HepG2 (cell line): ENCODE data around the gene SRCIN1. TPM values are rescaled to one million over a fixed set of nuclear protein-coding genes. Genes with fewer than 3 reads are reported as not detected.
A peak's percentile ranks its signal among the peaks of the same experiment; 100 is the strongest.

Experiments used
- MED1 ChIP-seq: sonication (generic); formaldehyde crosslinking; IDR thresholded peaks from 2 replicates; pipeline ENCODE4 v1.4.0; 2020; ENCODE audit warnings: missing genetic modification reagents
- ZNF512B ChIP-seq: sonication (generic); formaldehyde crosslinking; IDR thresholded peaks from 2 replicates; pipeline ENCODE4 v1.5.1; 2020; ENCODE audit warnings: missing genetic modification reagents, mild to moderate bottlenecking, borderline replicate concordance
- polyA plus RNA-seq, 8 experiments: library from polyadenylated mRNA; depleted of rRNA in 3 of 8; stranded (reverse) in 7 of 8; unstranded in 1 of 8; fragments of >200 nt; fragmentation: Illumina TruSeq in 4 of 8; extraction: Trizol in 4 of 8; gene quantifications; 2 replicates each; pipeline versions ENCODE4 v1.2.1 to v1.2.3, GENCODE V29; 2011 to 2016; ENCODE audit warnings: low read depth in 4 of 8, missing spikeins in 1 of 8, mixed read lengths in 1 of 8; ENCODE audit not compliant: insufficient read depth in 1 of 8
- total RNA-seq, 5 experiments: library from RNA; depleted of rRNA; stranded (reverse); fragments of >200 nt; fragmentation: Illumina TruSeq; extraction: Trizol; gene quantifications; 2 replicates each; pipeline ENCODE4 v1.2.3, GENCODE V29; 2016; ENCODE audit warnings: low read depth in 1 of 5
- TF ChIP-seq, protein P1 (sequence below): sonication (generic); formaldehyde crosslinking; IDR thresholded peaks from 2 replicates; pipeline ENCODE4 v1.4.0; 2020; ENCODE audit warnings: mild to moderate bottlenecking, missing genetic modification reagents
- TF ChIP-seq, protein P2 (sequence below): sonication (generic); formaldehyde crosslinking; conservative IDR thresholded peaks from 2 replicates; pipeline ENCODE4 v1.8.0; 2022; ENCODE audit warnings: missing genetic modification reagents

SRCIN1 gene
- total and polyA plus RNA-seq, 2 of the 13 experiments (the other 11 are each of a cell fraction or from before 2014, with no cell fraction given) = 1.2 to 9.6 TPM

GRCh38 chr17:38559051-38559879 is 46.5 kb downstream of the SRCIN1 start (continued):
- TF ChIP-seq ZNF512B (CRISPR knock-in tag) (no peak), MED1 (peak; percentile 69; the same call in 1 of the 2 replicates)
- TF ChIP-seq, protein P1, sequence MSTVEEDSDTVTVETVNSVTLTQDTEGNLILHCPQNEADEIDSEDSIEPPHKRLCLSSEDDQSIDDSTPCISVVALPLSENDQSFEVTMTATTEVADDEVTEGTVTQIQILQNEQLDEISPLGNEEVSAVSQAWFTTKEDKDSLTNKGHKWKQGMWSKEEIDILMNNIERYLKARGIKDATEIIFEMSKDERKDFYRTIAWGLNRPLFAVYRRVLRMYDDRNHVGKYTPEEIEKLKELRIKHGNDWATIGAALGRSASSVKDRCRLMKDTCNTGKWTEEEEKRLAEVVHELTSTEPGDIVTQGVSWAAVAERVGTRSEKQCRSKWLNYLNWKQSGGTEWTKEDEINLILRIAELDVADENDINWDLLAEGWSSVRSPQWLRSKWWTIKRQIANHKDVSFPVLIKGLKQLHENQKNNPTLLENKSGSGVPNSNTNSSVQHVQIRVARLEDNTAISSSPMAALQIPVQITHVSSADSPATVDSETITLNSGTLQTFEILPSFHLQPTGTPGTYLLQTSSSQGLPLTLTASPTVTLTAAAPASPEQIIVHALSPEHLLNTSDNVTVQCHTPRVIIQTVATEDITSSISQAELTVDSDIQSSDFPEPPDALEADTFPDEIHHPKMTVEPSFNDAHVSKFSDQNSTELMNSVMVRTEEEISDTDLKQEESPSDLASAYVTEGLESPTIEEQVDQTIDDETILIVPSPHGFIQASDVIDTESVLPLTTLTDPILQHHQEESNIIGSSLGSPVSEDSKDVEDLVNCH (CRISPR knock-in tag) = no peak
- TF ChIP-seq, protein P2, sequence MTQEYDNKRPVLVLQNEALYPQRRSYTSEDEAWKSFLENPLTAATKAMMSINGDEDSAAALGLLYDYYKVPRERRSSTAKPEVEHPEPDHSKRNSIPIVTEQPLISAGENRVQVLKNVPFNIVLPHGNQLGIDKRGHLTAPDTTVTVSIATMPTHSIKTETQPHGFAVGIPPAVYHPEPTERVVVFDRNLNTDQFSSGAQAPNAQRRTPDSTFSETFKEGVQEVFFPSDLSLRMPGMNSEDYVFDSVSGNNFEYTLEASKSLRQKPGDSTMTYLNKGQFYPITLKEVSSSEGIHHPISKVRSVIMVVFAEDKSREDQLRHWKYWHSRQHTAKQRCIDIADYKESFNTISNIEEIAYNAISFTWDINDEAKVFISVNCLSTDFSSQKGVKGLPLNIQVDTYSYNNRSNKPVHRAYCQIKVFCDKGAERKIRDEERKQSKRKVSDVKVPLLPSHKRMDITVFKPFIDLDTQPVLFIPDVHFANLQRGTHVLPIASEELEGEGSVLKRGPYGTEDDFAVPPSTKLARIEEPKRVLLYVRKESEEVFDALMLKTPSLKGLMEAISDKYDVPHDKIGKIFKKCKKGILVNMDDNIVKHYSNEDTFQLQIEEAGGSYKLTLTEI (CRISPR knock-in tag) = no peak
